K562 (cell line): Measurements from ENCODE around the gene PCSK7. TPM values are rescaled to one million over a fixed set of nuclear protein-coding genes. Genes with fewer than 3 reads are reported as not detected.

Experiments
- ATAC-seq: fragments of 200-7000 bp; cut with Tn5 transposase; 3 replicates; pipeline ENCODE4 v1.9.1; 2020; ENCODE audit warnings: moderate library complexity
- BruUV-seq: library from RNA; stranded (reverse); fragments of 400-500 nt; replicated peaks from 2 replicates; lab custom pipeline; 2021; lab: Mats Ljungman, UMichigan
- CTCF ChIA-PET: fragments of 300-600 bp; formaldehyde crosslinking; extraction: SDS; loops from one replicate; lab custom pipeline; 2021; ENCODE audit warnings: low intra/inter-chr PET ratio; lab: Yijun Ruan, JAX
- POLR2A ChIA-PET: fragments of 300-600, 350-650 bp; sonication (Branson Sonifier 250); formaldehyde crosslinking; extraction: SDS; loops from one replicate; lab custom pipeline; 2021; ENCODE audit warnings: antibody characterized with exemption, inconsistent platforms; lab: Yijun Ruan, JAX
- DNase-seq, 4 experiments: peaks; one replicate each; pipeline versions ENCODE4 v3.0.0 to v3.0.0-alpha.2; 2011 to 2018; ENCODE audit warnings: low spot score in 3 of 4, mixed read lengths in 3 of 4; ENCODE audit errors: extremely low read depth in 1 of 4
- FAIRE-seq: peaks from 2 replicates; lab custom pipeline; 2011; peaks lifted over from hg19 to GRCh38; lab: Jason Lieb, UNC
- H2AFZ ChIP-seq: 2 replicates; pipeline ENCODE4 v1.6.0; 2011; ENCODE audit warnings: low read depth, low read length, control low read depth, inconsistent platforms
- H3K27ac ChIP-seq: fragments of 200-600 bp; 3 replicates; pipeline ENCODE4 v1.8.0; 2011; ENCODE audit warnings: low read depth, mild to moderate bottlenecking, control low read depth, inconsistent platforms, low read length, moderate library complexity, mixed read lengths; ENCODE audit errors: extremely low read depth
- H3K27me3 ChIP-seq, 2 experiments: fragments of 300-600 bp in 1 of 2; 2 replicates in 1 of 2; 3 replicates in 1 of 2; pipeline versions ENCODE4 v1.6.0 to v1.8.0; 2011; ENCODE audit warnings: inconsistent platforms in 2 of 2, low read length in 2 of 2, mild to moderate bottlenecking in 1 of 2, mixed read lengths in 1 of 2, moderate library complexity in 1 of 2; ENCODE audit not compliant: control insufficient read depth in 2 of 2, insufficient read depth in 2 of 2
- H3K36me3 ChIP-seq: fragments of 300-600 bp; 3 replicates; pipeline ENCODE4 v1.8.0; 2011; ENCODE audit warnings: mild to moderate bottlenecking, low read length, inconsistent platforms; ENCODE audit not compliant: control insufficient read depth, insufficient read depth
- H3K4me1 ChIP-seq, 2 experiments: fragments of 200-600 bp in 1 of 2; replicated peaks in 1 of 2; 2 replicates in 1 of 2; 3 replicates in 1 of 2; pipeline versions ENCODE4 v1.5.1 to v1.8.0; 2011; ENCODE audit warnings: inconsistent platforms in 2 of 2, low read length in 2 of 2, mild to moderate bottlenecking in 1 of 2, mixed read lengths in 1 of 2, moderate library complexity in 1 of 2; ENCODE audit not compliant: control insufficient read depth in 2 of 2, insufficient read depth in 2 of 2
- H3K4me2 ChIP-seq: 2 replicates; pipeline ENCODE4 v1.6.1; 2011; ENCODE audit warnings: low read length, control low read depth, inconsistent platforms, mixed read lengths; ENCODE audit not compliant: insufficient read depth
- H3K4me3 ChIP-seq: fragments of 200-600 bp; sonication (generic), shearing (Covaris generic); 2 replicates; pipeline ENCODE4 v1.5.1; 2016; ENCODE audit warnings: control low read depth, inconsistent platforms
- H3K79me2 ChIP-seq: fragments of 200-600 bp; 3 replicates; pipeline ENCODE4 v1.8.0; 2011; ENCODE audit warnings: low read length, inconsistent platforms; ENCODE audit not compliant: control insufficient read depth, insufficient read depth
- H3K9ac ChIP-seq, 2 experiments: 2 replicates each; pipeline versions ENCODE4 v1.6.0 to v1.6.1; 2011; ENCODE audit warnings: low read depth in 2 of 2, low read length in 2 of 2, control low read depth in 1 of 2, inconsistent platforms in 1 of 2, mild to moderate bottlenecking in 1 of 2, mixed read lengths in 1 of 2; ENCODE audit not compliant: insufficient read depth in 1 of 2
- H3K9me1 ChIP-seq: one replicate; pipeline ENCODE4 v1.6.0; 2011; ENCODE audit warnings: inconsistent platforms, mild to moderate bottlenecking, low read length, moderate library complexity; ENCODE audit not compliant: control insufficient read depth, insufficient read depth
- H3K9me3 ChIP-seq: replicated peaks from 2 replicates; pipeline ENCODE4 v1.5.1; 2011; ENCODE audit warnings: low read depth, low read length, inconsistent platforms; ENCODE audit not compliant: control insufficient read depth, insufficient read depth
- H4K20me1 ChIP-seq: replicated peaks from 2 replicates; pipeline ENCODE4 v1.6.1; 2011; ENCODE audit warnings: low read length, inconsistent platforms, mixed read lengths; ENCODE audit not compliant: control insufficient read depth, insufficient read depth
- CBX8 ChIP-seq: fragments of 200-600 bp; sonication (generic); IDR thresholded peaks from 2 replicates; pipeline ENCODE4 v1.6.1; 2012; ENCODE audit warnings: borderline replicate concordance, mixed run types, low read depth, mild to moderate bottlenecking, moderate library complexity, mixed read lengths, low read length, control low read depth, inconsistent platforms; ENCODE audit not compliant: poor library complexity, severe bottlenecking; ENCODE audit errors: extremely low read depth
- HDAC8 ChIP-seq: fragments of 450-650 bp; IDR thresholded peaks from 2 replicates; pipeline ENCODE4 v1.6.1; 2016; ENCODE audit warnings: mild to moderate bottlenecking, missing genetic modification characterization, moderate library complexity, missing compliant biosample characterization
- TAL1 ChIP-seq: fragments of 450-650 bp; IDR thresholded peaks from 2 replicates; pipeline ENCODE4 v1.6.1; 2016; ENCODE audit warnings: mild to moderate bottlenecking
- ZFX ChIP-seq: sonication (generic); formaldehyde crosslinking; IDR thresholded peaks from 2 replicates; pipeline ENCODE4 v1.8.0; 2022; ENCODE audit warnings: mild to moderate bottlenecking, missing genetic modification reagents, moderate library complexity
- ZNF316 ChIP-seq: fragments of 450-650 bp; IDR thresholded peaks from 2 replicates; pipeline ENCODE4 v1.6.1; 2016
- ZNF436 ChIP-seq: fragments of 250-450, 450-650 bp; sonication (Bioruptor Pico); formaldehyde crosslinking; IDR thresholded peaks from 2 replicates; pipeline ENCODE4 v1.7.0; 2020; ENCODE audit warnings: mild to moderate bottlenecking
- WGBS: fragments of 100-300 bp; shearing (Covaris generic); methylation state at CpG from one replicate; pipeline ENCODE4 v1.1.6; 2016; ENCODE audit warnings: low coverage, mixed read lengths; ENCODE audit not compliant: insufficient coverage; ENCODE audit errors: missing lambda C conversion rate; 5-methylcytosine and 5-hydroxymethylcytosine counted together
- in situ Hi-C: fragments of 300-500 bp; cut with MboI; formaldehyde crosslinking; loops from 4 replicates; pipeline ENCODE4 v1.15.0; 2018; ENCODE audit warnings: inconsistent platforms, mixed read lengths
- intact Hi-C: fragments of 100-400 bp; cut with micrococcal nuclease; formaldehyde crosslinking; loops from 2 replicates; pipeline ENCODE4 v1.14.2; 2022
- polyA plus RNA-seq, 8 experiments: library from polyadenylated mRNA; depleted of rRNA in 4 of 8; stranded (reverse) in 5 of 8; unstranded in 3 of 8; fragments of >200 nt; fragmentation: Nextera tagmentation in 2 of 8; fragmentation: Illumina TruSeq in 1 of 8; extraction: Ambion mirVana in 2 of 8; extraction: Trizol in 1 of 8; gene quantifications; 2 replicates each; pipeline versions ENCODE4 v1.2.1 to v1.2.3, GENCODE V29; 2011 to 2014; ENCODE audit warnings: inconsistent platforms in 1 of 8, missing spikeins in 1 of 8
- total RNA-seq, 7 experiments: library from RNA; depleted of rRNA in 6 of 7; stranded (reverse); fragments of >200 nt in 6 of 7; fragmentation: Illumina TruSeq in 2 of 7; extraction: Trizol in 2 of 7; gene quantifications; 2 replicates each; pipeline versions ENCODE4 v1.2.1 to v1.2.3, GENCODE V29; 2011 to 2021; ENCODE audit warnings: low replicate concordance in 1 of 7
- TF ChIP-seq, protein P1 (sequence below): sonication (generic); formaldehyde crosslinking; IDR thresholded peaks from 2 replicates; pipeline ENCODE4 v1.8.1; 2023; ENCODE audit warnings: mild to moderate bottlenecking, missing genetic modification reagents, moderate library complexity
- TF ChIP-seq, protein P2 (sequence below), 2 experiments: fragments of 150-350 bp in 1 of 2; IDR thresholded peaks; 2 replicates each; pipeline ENCODE4 v1.6.1; 2012 to 2016; ENCODE audit warnings: low read depth in 2 of 2, low read length in 2 of 2, mild to moderate bottlenecking in 1 of 2, moderate library complexity in 1 of 2
- TF ChIP-seq, protein P3 (sequence below): fragments of 450-650 bp; IDR thresholded peaks from 2 replicates; pipeline ENCODE4 v1.6.1; 2016; ENCODE audit warnings: mild to moderate bottlenecking
- TF ChIP-seq, protein P4 (sequence below): fragments of 250-450 bp; sonication (Bioruptor Pico); IDR thresholded peaks from 2 replicates; pipeline ENCODE4 v1.5.0; 2021

PCSK7 gene
- total and polyA plus RNA-seq, 9 of the 15 experiments (the other 6 are each of a cell fraction or from before 2014, with no cell fraction given), result 3.1 to 29.2 (median 15.6) TPM

DNA sequence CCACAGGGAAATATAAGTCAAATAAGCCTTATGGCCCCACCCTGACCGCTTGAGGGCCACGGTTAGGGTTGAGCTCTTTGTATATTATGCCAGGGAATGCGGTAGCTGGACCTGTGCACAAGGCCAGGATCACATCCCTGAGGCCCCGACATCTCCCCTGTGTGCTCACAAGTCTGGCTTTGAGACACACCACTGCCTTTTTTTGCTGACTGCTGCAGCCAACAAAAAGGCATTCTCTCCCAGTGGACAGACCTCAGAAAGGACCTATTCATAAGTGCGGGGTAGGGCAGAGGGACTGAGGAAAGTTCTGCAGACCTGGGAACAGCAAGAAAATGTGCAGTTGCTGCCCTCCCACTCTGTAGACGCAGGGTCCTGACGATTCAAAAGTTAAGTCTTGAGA lies 56.8 kb downstream of the PCSK7 start:
- FAIRE-seq (no peak), DNase-seq (no peak), ATAC-seq (no peak)
- BruUV-seq, result no TSS peak
- in situ Hi-C loops (no loop called here), intact Hi-C loops (no loop called here)
- WGBS, result 76% methylated on average over 7 of the region's 7 CpGs
- H3K4me1 ChIP-seq, result peaks cover 47 to 49% of the 10 kb centered on the region in 2 experiments
- H3K9me3 ChIP-seq, result no peaks in the 10 kb centered on the region
- CTCF ChIA-PET, result no interaction called here
- no peaks in the 10 kb centered on the region for H3K9me1 ChIP-seq
- H3K27ac ChIP-seq, result no peak overlapping the region
- H3K79me2 ChIP-seq, result peaks cover 11% of the 10 kb centered on the region
- H4K20me1 ChIP-seq, result peaks cover 14% of the 10 kb centered on the region; the same call in 1 of the 2 replicates
- H3K4me3 ChIP-seq, result no peak overlapping the region
- peaks cover 19% of the 10 kb centered on the region; the same call in 2 of the 3 replicates for H3K36me3 ChIP-seq
- H3K9ac ChIP-seq, result no peak overlapping the region; a peak in 1 of 4 replicates
- POLR2A ChIA-PET, result interaction anchor here (1.0 to 1.4 kb wide), 2 partner anchors 12 to 28 kb away, joined by 3 to 4 read pairs; no protein-coding TSS in a partner anchor
- no peaks in the 10 kb centered on the region for H3K27me3 ChIP-seq
- no peak overlapping the region for H3K4me2 ChIP-seq
- no peak overlapping the region for H2AFZ ChIP-seq
- TF ChIP-seq ZFX (CRISPR knock-in tag), result no peak
- TF ChIP-seq CBX8, result no peak
- no peak for TF ChIP-seq ZNF316
- no peak for TF ChIP-seq ZNF436 (CRISPR knock-in tag)
- no peak for TF ChIP-seq TAL1
- TF ChIP-seq, protein P1, sequence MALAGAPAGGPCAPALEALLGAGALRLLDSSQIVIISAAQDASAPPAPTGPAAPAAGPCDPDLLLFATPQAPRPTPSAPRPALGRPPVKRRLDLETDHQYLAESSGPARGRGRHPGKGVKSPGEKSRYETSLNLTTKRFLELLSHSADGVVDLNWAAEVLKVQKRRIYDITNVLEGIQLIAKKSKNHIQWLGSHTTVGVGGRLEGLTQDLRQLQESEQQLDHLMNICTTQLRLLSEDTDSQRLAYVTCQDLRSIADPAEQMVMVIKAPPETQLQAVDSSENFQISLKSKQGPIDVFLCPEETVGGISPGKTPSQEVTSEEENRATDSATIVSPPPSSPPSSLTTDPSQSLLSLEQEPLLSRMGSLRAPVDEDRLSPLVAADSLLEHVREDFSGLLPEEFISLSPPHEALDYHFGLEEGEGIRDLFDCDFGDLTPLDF (CRISPR knock-in tag), result no peak
- TF ChIP-seq, protein P2, sequence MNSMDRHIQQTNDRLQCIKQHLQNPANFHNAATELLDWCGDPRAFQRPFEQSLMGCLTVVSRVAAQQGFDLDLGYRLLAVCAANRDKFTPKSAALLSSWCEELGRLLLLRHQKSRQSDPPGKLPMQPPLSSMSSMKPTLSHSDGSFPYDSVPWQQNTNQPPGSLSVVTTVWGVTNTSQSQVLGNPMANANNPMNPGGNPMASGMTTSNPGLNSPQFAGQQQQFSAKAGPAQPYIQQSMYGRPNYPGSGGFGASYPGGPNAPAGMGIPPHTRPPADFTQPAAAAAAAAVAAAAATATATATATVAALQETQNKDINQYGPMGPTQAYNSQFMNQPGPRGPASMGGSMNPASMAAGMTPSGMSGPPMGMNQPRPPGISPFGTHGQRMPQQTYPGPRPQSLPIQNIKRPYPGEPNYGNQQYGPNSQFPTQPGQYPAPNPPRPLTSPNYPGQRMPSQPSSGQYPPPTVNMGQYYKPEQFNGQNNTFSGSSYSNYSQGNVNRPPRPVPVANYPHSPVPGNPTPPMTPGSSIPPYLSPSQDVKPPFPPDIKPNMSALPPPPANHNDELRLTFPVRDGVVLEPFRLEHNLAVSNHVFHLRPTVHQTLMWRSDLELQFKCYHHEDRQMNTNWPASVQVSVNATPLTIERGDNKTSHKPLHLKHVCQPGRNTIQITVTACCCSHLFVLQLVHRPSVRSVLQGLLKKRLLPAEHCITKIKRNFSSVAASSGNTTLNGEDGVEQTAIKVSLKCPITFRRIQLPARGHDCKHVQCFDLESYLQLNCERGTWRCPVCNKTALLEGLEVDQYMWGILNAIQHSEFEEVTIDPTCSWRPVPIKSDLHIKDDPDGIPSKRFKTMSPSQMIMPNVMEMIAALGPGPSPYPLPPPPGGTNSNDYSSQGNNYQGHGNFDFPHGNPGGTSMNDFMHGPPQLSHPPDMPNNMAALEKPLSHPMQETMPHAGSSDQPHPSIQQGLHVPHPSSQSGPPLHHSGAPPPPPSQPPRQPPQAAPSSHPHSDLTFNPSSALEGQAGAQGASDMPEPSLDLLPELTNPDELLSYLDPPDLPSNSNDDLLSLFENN (IDR thresholded peaks at IDR 0.05; ENCODE audit: low read depth in 2 of 2, low read length in 2 of 2), result no peak
- no peak for TF ChIP-seq HDAC8 (tag)
- TF ChIP-seq, protein P3, sequence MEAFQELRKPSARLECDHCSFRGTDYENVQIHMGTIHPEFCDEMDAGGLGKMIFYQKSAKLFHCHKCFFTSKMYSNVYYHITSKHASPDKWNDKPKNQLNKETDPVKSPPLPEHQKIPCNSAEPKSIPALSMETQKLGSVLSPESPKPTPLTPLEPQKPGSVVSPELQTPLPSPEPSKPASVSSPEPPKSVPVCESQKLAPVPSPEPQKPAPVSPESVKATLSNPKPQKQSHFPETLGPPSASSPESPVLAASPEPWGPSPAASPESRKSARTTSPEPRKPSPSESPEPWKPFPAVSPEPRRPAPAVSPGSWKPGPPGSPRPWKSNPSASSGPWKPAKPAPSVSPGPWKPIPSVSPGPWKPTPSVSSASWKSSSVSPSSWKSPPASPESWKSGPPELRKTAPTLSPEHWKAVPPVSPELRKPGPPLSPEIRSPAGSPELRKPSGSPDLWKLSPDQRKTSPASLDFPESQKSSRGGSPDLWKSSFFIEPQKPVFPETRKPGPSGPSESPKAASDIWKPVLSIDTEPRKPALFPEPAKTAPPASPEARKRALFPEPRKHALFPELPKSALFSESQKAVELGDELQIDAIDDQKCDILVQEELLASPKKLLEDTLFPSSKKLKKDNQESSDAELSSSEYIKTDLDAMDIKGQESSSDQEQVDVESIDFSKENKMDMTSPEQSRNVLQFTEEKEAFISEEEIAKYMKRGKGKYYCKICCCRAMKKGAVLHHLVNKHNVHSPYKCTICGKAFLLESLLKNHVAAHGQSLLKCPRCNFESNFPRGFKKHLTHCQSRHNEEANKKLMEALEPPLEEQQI, result no peak
- TF ChIP-seq, protein P4, sequence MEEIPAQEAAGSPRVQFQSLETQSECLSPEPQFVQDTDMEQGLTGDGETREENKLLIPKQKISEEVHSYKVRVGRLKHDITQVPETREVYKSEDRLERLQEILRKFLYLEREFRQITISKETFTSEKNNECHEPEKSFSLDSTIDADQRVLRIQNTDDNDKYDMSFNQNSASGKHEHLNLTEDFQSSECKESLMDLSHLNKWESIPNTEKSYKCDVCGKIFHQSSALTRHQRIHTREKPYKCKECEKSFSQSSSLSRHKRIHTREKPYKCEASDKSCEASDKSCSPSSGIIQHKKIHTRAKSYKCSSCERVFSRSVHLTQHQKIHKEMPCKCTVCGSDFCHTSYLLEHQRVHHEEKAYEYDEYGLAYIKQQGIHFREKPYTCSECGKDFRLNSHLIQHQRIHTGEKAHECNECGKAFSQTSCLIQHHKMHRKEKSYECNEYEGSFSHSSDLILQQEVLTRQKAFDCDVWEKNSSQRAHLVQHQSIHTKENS (CRISPR knock-in tag), result no peak
